Lower leg skin (tissue), 3 donors: ENCODE results near the gene PRMT9.

ENCODE experiments used
- CTCF ChIP-seq, 3 donors: fragments of 450-650 bp; IDR thresholded peaks; one replicate each; pipeline ENCODE4 v1.5.1; 2016; ENCODE audit warnings: antibody characterized with exemption in 3 of 3, mild to moderate bottlenecking in 3 of 3, moderate library complexity in 2 of 3
- POLR2A ChIP-seq, 2 donors: fragments of 450-650 bp; IDR thresholded peaks; one replicate each; pipeline ENCODE4 v1.6.1; 2016 to 2017; ENCODE audit warnings: antibody characterized with exemption in 2 of 2, mild to moderate bottlenecking in 1 of 2, moderate library complexity in 1 of 2

GRCh38 chr4:147732518-147733235 lies 48.7 kb upstream of the PRMT9 start:
- TF ChIP-seq CTCF (IDR thresholded peaks at IDR 0.05) (no peak), POLR2A (IDR thresholded peaks at IDR 0.05) (no peak)
